Activated CD4-positive, alpha-beta T cell treated with anti-CD3 and anti-CD28 coated beads, Interleukin-2, amount 50 U/mL, for 16 hours (primary cell): ENCODE data around the gene SLC6A6.

Source experiments
- DNase-seq: peaks from one replicate; pipeline ENCODE4 v3.0.0-alpha.2; 2020

The SLC6A6 gene

GRCh38 chr3:14422016-14422963 is 19.9 kb downstream of the SLC6A6 start:
- DNase-seq = no peak

GRCh38 chr3:14423197-14423743 is 20.9 kb downstream of the SLC6A6 start:
- no peak for DNase-seq

- no peak for DNase-seq
These were observed 21.6 kb downstream of the SLC6A6 start for GRCh38 chr3:14423963-14424362.

- peak; percentile 57 for DNase-seq
These were observed 22.5 kb downstream of the SLC6A6 start for GRCh38 chr3:14424711-14425580.

GRCh38 chr3:14425581-14426304 is 23.3 kb downstream of the SLC6A6 start:
- DNase-seq = peak; percentile 63

GRCh38 chr3:14426305-14426620 is 23.9 kb downstream of the SLC6A6 start:
- no peak for DNase-seq

- no peak for DNase-seq
These were observed 26.0 kb downstream of the SLC6A6 start for GRCh38 chr3:14428087-14429033.

GRCh38 chr3:14429237-14429636 is 26.8 kb downstream of the SLC6A6 start:
- no peak for DNase-seq

GRCh38 chr3:14429640-14430039 is 27.2 kb downstream of the SLC6A6 start:
- no peak for DNase-seq

GRCh38 chr3:14430053-14430452 is 27.6 kb downstream of the SLC6A6 start:
- DNase-seq = no peak

GRCh38 chr3:14430706-14431451 is 28.5 kb downstream of the SLC6A6 start:
- DNase-seq = no peak

GRCh38 chr3:14431452-14431916 is 29.1 kb downstream of the SLC6A6 start:
- no peak for DNase-seq

- DNase-seq = peak; percentile 97
These were observed 29.8 kb downstream of the SLC6A6 start for GRCh38 chr3:14431917-14432834.

GRCh38 chr3:14433106-14433505 is 30.7 kb downstream of the SLC6A6 start:
- DNase-seq = no peak

GRCh38 chr3:14434126-14434497 is 31.7 kb downstream of the SLC6A6 start:
- DNase-seq = no peak

GRCh38 chr3:14434498-14435151 is 32.2 kb downstream of the SLC6A6 start:
- no peak for DNase-seq

- DNase-seq = no peak
These were observed 33.0 kb downstream of the SLC6A6 start for GRCh38 chr3:14435175-14436014.

GRCh38 chr3:14436954-14437281 is 34.5 kb downstream of the SLC6A6 start:
- DNase-seq = no peak
